A673 (cell line): ENCODE results near the gene BTNL8. TPM values are rescaled to one million over a fixed set of nuclear protein-coding genes. Genes with fewer than 3 reads are reported as not detected.

ENCODE experiments used
- BruUV-seq: library from RNA; stranded (reverse); fragments of 400-500 nt; replicated peaks from 2 replicates; lab custom pipeline; 2021; lab: Mats Ljungman, UMichigan
- CTCF ChIA-PET: fragments of 300-600 bp; sonication (Branson Sonifier 250); formaldehyde crosslinking; loops from one replicate; lab custom pipeline; 2022; ENCODE audit warnings: antibody characterized with exemption; lab: Charles Lee
- POLR2A ChIA-PET: fragments of 300-600 bp; sonication (Branson Sonifier 250); formaldehyde crosslinking; loops from one replicate; lab custom pipeline; 2022; ENCODE audit warnings: antibody characterized with exemption; ENCODE audit not compliant: low non-redundant PET; lab: Charles Lee
- DNase-seq: peaks from one replicate; pipeline ENCODE4 v3.0.0-alpha.2; 2015; ENCODE audit warnings: low spot score
- H3K27ac ChIP-seq: fragments of 200-600 bp; sonication (generic); 2 replicates; pipeline ENCODE4 v1.5.1; 2016; ENCODE audit warnings: mixed run types, low read depth, mild to moderate bottlenecking, mixed read lengths, antibody characterized with exemption, low read length; ENCODE audit not compliant: poor library complexity, severe bottlenecking
- H3K27me3 ChIP-seq: fragments of 200-600 bp; sonication (generic); replicated peaks from 2 replicates; pipeline ENCODE4 v1.6.1; 2017; ENCODE audit warnings: mixed run types, low read depth, mild to moderate bottlenecking, mixed read lengths, antibody characterized with exemption, low read length; ENCODE audit not compliant: insufficient read depth, poor library complexity
- H3K36me3 ChIP-seq: fragments of 200-600 bp; sonication (generic); 2 replicates; pipeline ENCODE4 v1.6.1; 2016; ENCODE audit warnings: mixed run types, mild to moderate bottlenecking, mixed read lengths, antibody characterized with exemption, low read length; ENCODE audit not compliant: insufficient read depth, poor library complexity, severe bottlenecking
- H3K4me1 ChIP-seq: fragments of 200-600 bp; sonication (generic); 2 replicates; pipeline ENCODE4 v1.6.1; 2017; ENCODE audit warnings: mixed run types, mild to moderate bottlenecking, mixed read lengths, antibody characterized with exemption, low read length; ENCODE audit not compliant: insufficient read depth, poor library complexity, severe bottlenecking
- H3K4me3 ChIP-seq: fragments of 200-600 bp; sonication (generic); 2 replicates; pipeline ENCODE4 v1.5.1; 2016; ENCODE audit warnings: low read depth, mixed run types, mild to moderate bottlenecking, mixed read lengths, low read length; ENCODE audit not compliant: poor library complexity, severe bottlenecking
- H3K9me3 ChIP-seq: fragments of 200-600 bp; sonication (generic); 2 replicates; pipeline ENCODE4 v1.6.1; 2016; ENCODE audit warnings: mixed run types, low read depth, mild to moderate bottlenecking, mixed read lengths, antibody characterized with exemption, low read length; ENCODE audit not compliant: poor library complexity, severe bottlenecking
- CTCF ChIP-seq: fragments of 300-800, 200-600 bp; sonication (generic); conservative IDR thresholded peaks from 2 replicates; pipeline ENCODE4 v1.5.1; 2017; ENCODE audit warnings: low read depth, mild to moderate bottlenecking, antibody characterized with exemption, low read length, moderate library complexity, mixed read lengths
- EZH2 ChIP-seq: fragments of 200-600 bp; sonication (generic); IDR thresholded peaks from 2 replicates; pipeline ENCODE4 v1.6.1; 2017; ENCODE audit warnings: borderline replicate concordance, low read depth, mild to moderate bottlenecking, mixed read lengths, antibody characterized with exemption, low read length; ENCODE audit not compliant: poor library complexity, severe bottlenecking
- intact Hi-C: fragments of 100-400 bp; cut with micrococcal nuclease; formaldehyde crosslinking; loops from one replicate; pipeline ENCODE4 v1.10.0; 2022; ENCODE audit not compliant: unreplicated experiment
- total RNA-seq: library from RNA; stranded (reverse); gene quantifications from 2 replicates; pipeline ENCODE4 v1.2.3, GENCODE V29; 2021

The BTNL8 gene
- total RNA-seq, 1 experiment from 2014 or later = not detected

GRCh38 chr5:180918380-180918779 is 19.4 kb downstream of the BTNL8 start:
- peaks cover 3% of the 10 kb centered on the region for H3K27me3 ChIP-seq
- ChIA-PET CTCF (no interaction called here), POLR2A (no interaction called here)
- H3K36me3 ChIP-seq = no peaks in the 10 kb centered on the region
- BruUV-seq = no TSS peak
- intact Hi-C loops = no loop called here
- DNase-seq = no peak
- no peak for TF ChIP-seq CTCF
- TF ChIP-seq EZH2 = no peak
- H3K4me3 ChIP-seq = no peak overlapping the region
- no peaks in the 10 kb centered on the region for H3K4me1 ChIP-seq
- no peaks in the 10 kb centered on the region for H3K9me3 ChIP-seq
- no peak overlapping the region for H3K27ac ChIP-seq

- ChIA-PET POLR2A (no interaction called here), CTCF (interaction anchor here (0.6 kb wide), 1 partner anchor 298 kb away, joined by 4 read pairs; no protein-coding TSS in a partner anchor)
- Histone ChIP-seq H3K4me3 (no peak overlapping the region), H3K27ac (no peak overlapping the region), H3K4me1 (no peaks in the 10 kb centered on the region), H3K27me3 (peaks cover 12% of the 10 kb centered on the region), H3K36me3 (no peaks in the 10 kb centered on the region), H3K9me3 (no peaks in the 10 kb centered on the region)
- no peak for TF ChIP-seq EZH2
- TF ChIP-seq CTCF = no peak
- DNase-seq = no peak
- no TSS peak for BruUV-seq
- intact Hi-C loops = no loop called here
These were observed 21.8 kb downstream of the BTNL8 start for GRCh38 chr5:180920710-180921109.

- ChIA-PET CTCF (no interaction called here), POLR2A (no interaction called here)
- intact Hi-C loops = no loop called here
- no peak overlapping the region for H3K4me3 ChIP-seq
- H3K4me1 ChIP-seq = no peaks in the 10 kb centered on the region
- no peak for DNase-seq
- H3K9me3 ChIP-seq = no peaks in the 10 kb centered on the region
- H3K27me3 ChIP-seq = peaks cover 12% of the 10 kb centered on the region
- TF ChIP-seq EZH2 (no peak), CTCF (no peak)
- no peaks in the 10 kb centered on the region for H3K36me3 ChIP-seq
- no TSS peak for BruUV-seq
- H3K27ac ChIP-seq = no peak overlapping the region
These were observed 24.0 kb downstream of the BTNL8 start for GRCh38 chr5:180922932-180923331.
